Fibroblast of skin of scalp (primary cell): ENCODE data around the gene CFAP107.

Experiments
- DNase-seq: peaks from one replicate; pipeline ENCODE4 v3.0.0-alpha.2; 2013

The CFAP107 gene

GRCh38 chr1:12741946-12742345, 4.1 kb upstream of the CFAP107 start:
- no peak for DNase-seq

GRCh38 chr1:12745126-12745991, 641 bp upstream of the CFAP107 start:
- DNase-seq, result peak; percentile 61

GRCh38 chr1:12748778-12749355, 2.9 kb downstream of the CFAP107 start:
- DNase-seq, result no peak

GRCh38 chr1:12754738-12755137, 8.7 kb downstream of the CFAP107 start:
- no peak for DNase-seq

- DNase-seq, result no peak
Observed at GRCh38 chr1:12756273-12756672, 10.3 kb downstream of the CFAP107 start.

DNA sequence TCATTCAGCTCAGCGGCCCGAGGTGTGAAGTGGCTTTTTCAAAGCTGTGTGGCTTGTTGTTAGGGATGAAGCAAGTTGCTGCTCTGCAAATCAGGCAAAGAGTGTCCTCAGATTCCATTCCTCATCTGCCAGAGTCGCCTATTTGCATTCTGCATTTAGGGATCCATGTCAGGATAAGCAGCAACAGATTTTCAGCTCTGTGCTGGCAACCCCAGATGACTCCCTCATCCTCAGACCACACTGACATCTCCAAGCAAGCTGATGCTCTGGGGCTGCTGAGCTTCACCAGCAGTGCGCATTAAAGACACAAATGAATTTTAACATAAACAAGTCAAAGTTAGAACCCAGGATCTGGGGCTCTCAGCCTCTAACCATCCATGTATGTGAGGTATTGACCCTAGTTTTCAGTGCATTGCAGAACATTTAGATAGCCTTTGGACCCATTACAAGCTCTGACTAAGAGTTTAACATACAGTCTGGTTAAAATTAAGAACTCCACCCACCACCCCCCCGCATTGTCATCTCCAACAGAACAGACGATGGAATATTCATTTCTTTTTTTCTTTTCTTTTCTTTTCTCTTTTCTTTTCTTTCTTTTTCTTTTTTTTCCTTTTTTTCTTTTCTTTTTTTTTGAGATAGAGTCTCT, 10.9 kb downstream of the CFAP107 start:
- peak; percentile 6 for DNase-seq

DNA sequence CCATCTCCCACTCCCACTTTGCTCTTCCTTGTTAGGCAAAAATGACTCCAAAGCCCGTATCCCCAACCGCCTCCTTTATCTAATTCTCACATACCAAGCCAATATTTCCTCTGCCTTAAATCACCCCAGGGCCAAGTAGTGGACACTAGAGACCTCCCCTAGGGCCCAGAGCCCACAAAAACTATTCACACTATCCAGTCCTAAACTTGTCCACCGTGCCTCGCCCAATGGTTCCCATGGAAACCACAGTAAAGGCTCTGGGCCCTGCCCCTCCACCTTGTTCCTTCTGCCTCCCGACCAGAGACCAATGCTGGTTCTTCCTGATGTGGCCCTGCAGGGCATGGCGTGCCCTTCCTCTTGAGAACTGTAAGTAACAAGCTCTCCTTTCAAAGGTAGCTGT, 11.8 kb downstream of the CFAP107 start:
- no peak for DNase-seq

DNA sequence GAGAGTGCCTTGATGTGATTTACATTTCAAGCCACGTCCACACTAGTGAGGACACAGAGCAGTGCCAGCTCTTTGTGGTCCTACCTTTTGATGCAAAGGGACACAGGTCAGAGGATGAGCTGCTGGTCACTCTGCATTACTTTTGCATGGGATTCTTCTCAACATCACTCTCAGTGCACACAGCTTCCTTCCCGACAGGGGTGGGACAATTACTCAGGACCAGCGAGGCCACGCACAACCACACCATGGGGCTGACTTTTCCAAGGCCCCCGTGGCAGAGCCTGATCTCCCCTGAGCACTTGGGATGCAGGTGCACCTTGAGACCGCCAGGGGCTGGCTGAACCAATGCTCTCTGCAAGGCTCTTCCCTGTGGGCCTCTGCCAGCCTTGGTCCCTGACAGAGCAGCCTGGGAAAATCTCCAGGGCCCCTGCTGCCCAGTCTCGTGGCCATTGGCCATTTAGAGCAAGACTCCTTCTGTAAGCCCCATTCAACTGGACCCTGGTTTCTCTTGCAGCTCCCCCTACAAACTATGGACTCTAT, 14.3 kb downstream of the CFAP107 start:
- DNase-seq, result no peak

GRCh38 chr1:12761781-12762180, 15.8 kb downstream of the CFAP107 start:
- DNase-seq, result no peak

- no peak for DNase-seq
Observed at GRCh38 chr1:12762766-12763165, 16.8 kb downstream of the CFAP107 start.

DNA sequence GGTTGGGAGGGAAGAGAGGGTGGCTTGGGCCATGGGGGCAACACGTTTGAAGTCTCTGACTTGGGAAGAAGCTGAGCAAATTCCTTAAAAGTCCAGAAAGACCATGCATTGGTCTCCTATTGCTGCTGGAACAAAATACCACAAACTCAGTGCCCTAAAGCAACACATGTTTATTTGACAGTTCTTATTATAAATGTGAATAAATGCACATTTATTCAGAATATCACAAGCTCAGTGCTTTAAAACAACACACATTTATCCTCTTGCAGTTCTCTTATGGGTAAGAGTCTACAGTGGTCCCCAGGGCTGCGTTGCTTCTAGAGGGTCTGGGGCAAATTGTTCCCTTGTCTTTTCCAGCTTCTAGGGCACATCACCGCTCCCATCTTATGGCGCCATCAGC, 17.5 kb downstream of the CFAP107 start:
- DNase-seq, result no peak

DNA sequence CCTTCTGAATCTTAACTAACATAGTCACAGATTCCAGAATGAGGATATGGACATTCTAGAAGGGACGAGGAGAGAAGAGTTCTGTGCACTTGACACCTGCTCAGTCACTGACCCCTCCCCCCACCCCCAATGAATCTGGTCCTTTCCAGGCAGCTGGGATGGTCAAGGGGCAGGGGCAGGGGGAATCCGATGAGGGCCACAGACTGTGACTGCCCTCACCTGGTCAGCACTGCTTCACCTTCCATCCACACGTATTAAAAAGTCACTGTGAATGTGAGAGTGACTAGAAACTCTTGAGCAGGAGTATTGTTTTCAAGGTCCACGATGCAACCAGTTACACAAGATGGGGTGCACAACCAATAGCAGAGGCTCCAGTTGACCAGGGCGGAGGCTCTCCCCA, 18.0 kb downstream of the CFAP107 start:
- no peak for DNase-seq

GRCh38 chr1:12769031-12769430, 23.0 kb downstream of the CFAP107 start:
- DNase-seq, result no peak

DNA sequence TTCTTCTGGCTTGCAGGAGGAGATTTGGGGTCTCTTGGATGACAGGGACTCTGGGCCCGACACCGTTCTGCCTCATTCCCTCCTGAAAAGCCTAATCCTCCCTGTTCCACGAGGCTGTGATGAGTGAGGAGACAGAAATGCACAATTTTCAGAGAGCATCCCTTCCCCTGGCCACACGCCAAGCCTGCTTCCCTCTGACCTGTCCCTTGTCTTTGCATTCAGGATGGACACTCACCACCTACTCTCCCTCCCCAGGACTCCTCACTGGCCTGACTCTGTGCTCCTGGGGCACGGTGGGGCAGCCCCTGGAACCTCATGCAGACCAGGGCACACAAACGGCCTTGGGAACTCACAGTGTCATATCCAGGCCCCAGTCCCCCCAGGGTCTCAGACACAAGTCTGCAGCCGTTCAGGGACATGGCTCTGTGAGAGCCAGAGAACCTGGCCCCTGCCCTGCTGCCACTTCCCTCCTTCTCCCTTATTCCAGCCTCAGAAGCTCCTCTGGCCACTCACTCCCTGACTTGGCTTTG, 24.0 kb downstream of the CFAP107 start:
- DNase-seq, result no peak

- no peak for DNase-seq
Observed at GRCh38 chr1:12770620-12771019, 24.6 kb downstream of the CFAP107 start.

- DNase-seq, result no peak
Observed at GRCh38 chr1:12771186-12771585, 25.2 kb downstream of the CFAP107 start.

GRCh38 chr1:12772520-12772919, 26.5 kb downstream of the CFAP107 start:
- no peak for DNase-seq

DNA sequence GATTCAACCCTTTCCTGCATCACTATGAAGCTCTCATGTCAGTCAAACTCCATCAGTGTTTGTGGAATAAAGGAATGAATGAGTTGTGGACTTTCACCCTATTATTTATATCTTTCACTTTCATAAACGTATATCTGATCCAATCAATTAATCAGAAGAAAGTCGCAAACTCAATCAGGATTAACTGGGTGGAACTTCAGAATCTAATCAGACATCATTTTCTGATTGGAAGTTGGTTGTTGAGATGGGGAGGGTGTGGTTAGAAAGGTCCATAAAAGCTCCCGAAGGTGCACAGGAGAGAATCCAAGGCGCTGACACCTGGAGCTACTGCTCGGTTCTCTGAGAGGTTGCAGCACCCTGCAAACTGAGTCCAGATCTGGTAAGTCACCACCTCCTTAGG, 27.4 kb downstream of the CFAP107 start, which contains the start of gene PRAMEF12:
PRAMEF12 (plus strand) TSS at position 301 of the 400 bp plus-strand sequence. CDS start 1,130 bp downstream, outside the sequence.
- no peak for DNase-seq

GRCh38 chr1:12774801-12775345, 28.9 kb downstream of the CFAP107 start:
- DNase-seq, result no peak

GRCh38 chr1:12775443-12775842, 29.4 kb downstream of the CFAP107 start:
- DNase-seq, result no peak

DNA sequence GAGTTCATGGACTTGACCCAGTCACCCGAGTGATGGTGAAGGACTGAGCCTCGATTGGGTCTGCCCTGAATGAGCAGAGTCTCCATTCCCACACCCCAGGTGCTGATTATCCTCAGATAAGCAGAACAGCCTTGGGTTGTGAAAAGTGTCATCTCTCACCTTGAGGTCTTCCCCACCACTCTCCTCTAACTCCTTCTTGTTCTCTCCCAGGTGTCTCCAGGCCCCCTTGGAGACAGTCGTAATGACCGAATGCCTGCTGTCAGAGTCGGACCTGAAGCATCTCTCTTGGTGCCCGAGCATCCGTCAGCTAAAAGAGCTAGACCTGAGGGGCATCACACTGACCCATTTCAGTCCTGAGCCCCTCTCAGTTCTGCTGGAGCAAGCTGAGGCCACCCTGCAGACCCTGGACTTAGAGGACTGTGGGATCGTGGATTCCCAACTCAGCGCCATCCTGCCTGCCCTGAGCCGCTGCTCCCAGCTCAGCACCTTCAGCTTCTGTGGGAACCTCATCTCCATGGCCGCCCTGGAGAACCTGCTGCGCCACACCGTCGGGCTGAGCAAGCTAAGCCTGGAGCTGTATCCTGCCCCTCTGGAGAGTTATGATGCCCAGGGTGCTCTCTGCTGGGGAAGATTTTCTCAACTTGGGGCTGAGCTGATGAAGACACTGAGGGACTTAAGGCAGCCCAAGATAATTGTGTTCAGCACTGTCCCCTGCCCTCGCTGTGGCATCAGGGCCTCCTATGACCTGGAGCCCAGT, 31.0 kb downstream of the CFAP107 start:
- no peak for DNase-seq

DNA sequence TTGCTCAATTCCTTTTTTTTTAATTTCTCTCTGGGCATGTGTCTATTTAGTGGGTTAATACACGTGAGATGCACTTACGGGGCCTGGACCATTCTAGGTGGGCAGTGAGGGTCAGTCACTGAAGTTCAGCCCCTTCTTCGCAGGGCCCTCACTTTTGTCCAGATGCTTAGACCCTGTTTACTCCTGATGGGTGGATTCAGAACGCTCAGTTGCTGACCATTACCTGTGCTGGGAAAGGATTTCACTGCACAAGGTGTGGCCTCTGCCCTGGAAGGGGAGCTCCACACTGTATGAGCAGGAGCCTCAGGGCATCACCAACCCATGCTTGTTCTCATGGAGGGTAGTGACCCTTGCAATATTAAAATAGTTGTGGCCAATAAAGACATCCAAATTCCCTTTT, 32.1 kb downstream of the CFAP107 start:
- no peak for DNase-seq
